ENCODE results near the gene HSPA13. TPM values are rescaled to one million over a fixed set of nuclear protein-coding genes. Genes with fewer than 3 reads are reported as not detected.

HSPA13 gene, protein sequence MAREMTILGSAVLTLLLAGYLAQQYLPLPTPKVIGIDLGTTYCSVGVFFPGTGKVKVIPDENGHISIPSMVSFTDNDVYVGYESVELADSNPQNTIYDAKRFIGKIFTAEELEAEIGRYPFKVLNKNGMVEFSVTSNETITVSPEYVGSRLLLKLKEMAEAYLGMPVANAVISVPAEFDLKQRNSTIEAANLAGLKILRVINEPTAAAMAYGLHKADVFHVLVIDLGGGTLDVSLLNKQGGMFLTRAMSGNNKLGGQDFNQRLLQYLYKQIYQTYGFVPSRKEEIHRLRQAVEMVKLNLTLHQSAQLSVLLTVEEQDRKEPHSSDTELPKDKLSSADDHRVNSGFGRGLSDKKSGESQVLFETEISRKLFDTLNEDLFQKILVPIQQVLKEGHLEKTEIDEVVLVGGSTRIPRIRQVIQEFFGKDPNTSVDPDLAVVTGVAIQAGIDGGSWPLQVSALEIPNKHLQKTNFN
- total RNA-seq: 10 to 100 TPM; 15.3 to 22.5 TPM

DNA sequence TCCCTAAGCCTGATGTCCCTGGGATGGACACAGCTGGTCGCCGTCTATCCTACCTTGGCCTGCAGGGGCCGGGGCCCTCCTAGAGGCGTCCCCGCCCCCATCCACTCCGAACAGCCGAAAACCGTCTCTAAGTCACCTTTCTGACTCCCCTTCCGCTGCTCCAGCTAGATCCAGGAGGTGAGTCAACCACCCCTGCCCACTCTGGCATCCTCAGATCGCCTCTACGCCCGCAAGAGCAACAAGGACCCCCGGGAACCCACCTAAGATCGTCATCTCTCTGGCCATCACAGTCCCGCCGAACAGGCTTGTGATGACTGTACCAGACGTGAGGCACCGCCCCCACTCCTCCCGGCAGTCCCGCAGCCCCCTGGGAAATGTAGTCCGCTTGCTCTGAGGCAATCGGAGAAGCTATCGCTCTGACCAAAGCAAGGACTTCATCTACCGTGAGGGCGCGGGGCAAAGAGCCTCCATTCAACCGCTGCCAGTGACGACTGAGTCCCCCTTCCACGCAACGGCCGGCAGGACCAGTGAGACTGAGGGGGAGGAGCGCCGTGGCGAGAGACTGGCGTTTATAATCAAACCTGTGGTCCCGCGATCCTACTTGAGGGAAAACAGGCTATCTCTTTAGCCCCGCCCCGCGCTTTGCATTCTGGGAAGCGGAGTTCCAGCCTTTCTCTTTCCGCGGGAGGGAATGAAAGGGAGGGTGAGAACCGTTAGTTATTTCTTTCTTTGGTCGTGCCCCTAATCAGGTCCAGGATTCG is at the start of gene HSPA13:
Gene HSPA13 (minus strand): TSS at position 312 of the 761 bp plus-strand sequence. CDS start 27 bp downstream, at position 285.
- Histone ChIP-seq H3K36me3 (no peaks in the 10 kb centered on the region), H3K9me3 (no peaks in the 10 kb centered on the region), H3K27me3 (replicated peaks; ENCODE audit: insufficient read depth) (no peaks in the 10 kb centered on the region), H3K27ac (peak within 1 kb of the TSS; percentile 83 to 85), H3K4me3 (peak within 1 kb of the TSS; percentile 62 to 74), H3K4me1 (replicated peaks) (no peaks in the 10 kb centered on the region)
- DNase-seq (ENCODE audit: low spot score): peak; percentile 100
- peak; percentile 76 for TF ChIP-seq POLR2A (IDR thresholded peaks at IDR 0.05)
- TF ChIP-seq POLR2AphosphoS5 (IDR thresholded peaks at IDR 0.05): peak; percentile 98
- TF ChIP-seq, protein P1, sequence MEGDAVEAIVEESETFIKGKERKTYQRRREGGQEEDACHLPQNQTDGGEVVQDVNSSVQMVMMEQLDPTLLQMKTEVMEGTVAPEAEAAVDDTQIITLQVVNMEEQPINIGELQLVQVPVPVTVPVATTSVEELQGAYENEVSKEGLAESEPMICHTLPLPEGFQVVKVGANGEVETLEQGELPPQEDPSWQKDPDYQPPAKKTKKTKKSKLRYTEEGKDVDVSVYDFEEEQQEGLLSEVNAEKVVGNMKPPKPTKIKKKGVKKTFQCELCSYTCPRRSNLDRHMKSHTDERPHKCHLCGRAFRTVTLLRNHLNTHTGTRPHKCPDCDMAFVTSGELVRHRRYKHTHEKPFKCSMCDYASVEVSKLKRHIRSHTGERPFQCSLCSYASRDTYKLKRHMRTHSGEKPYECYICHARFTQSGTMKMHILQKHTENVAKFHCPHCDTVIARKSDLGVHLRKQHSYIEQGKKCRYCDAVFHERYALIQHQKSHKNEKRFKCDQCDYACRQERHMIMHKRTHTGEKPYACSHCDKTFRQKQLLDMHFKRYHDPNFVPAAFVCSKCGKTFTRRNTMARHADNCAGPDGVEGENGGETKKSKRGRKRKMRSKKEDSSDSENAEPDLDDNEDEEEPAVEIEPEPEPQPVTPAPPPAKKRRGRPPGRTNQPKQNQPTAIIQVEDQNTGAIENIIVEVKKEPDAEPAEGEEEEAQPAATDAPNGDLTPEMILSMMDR (IDR thresholded peaks at IDR 0.05): peak in 1 of 4 experiments; percentile 21
- WGBS: under 1% methylated on average over 46 of the region's 46 CpGs
- intact Hi-C loops (cut with DNase I): loop anchor here (10.0 kb wide), 1 partner anchor 682 kb away; the partner anchor contains the start of gene NRIP1

DNA sequence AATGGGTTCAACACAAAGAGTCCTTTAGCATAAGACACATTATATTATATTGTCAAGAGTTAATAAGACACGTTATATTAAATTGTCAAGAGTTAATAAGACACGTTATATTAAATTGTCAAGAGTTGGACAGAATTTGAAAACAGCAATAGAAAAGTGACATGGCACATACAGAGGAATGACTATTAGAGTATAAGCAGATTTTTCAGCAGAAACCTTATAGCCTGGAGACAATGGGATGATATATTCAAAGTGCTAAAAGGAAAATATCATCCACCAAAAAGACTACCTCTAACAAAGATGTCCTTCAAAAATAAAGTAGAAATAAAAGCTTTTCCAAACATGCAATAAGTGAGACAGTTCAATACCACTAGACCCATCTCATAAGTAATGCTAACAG is 36.0 kb upstream of the HSPA13 start:
- WGBS: 98% methylated on average over 2 of the region's 2 CpGs
- Histone ChIP-seq H3K27me3 (replicated peaks; ENCODE audit: insufficient read depth) (no peaks in the 10 kb centered on the region), H3K4me1 (replicated peaks) (no peaks in the 10 kb centered on the region), H3K4me3 (no peak overlapping the region), H3K9me3 (no peaks in the 10 kb centered on the region), H3K36me3 (no peaks in the 10 kb centered on the region), H3K27ac (no peak overlapping the region)
- intact Hi-C loops (cut with DNase I): no loop called here
- no peak for TF ChIP-seq POLR2AphosphoS5 (IDR thresholded peaks at IDR 0.05)
- TF ChIP-seq, protein P1 (IDR thresholded peaks at IDR 0.05): no peak
- no peak for TF ChIP-seq POLR2A (IDR thresholded peaks at IDR 0.05)
- DNase-seq (ENCODE audit: low spot score): no peak

DNA sequence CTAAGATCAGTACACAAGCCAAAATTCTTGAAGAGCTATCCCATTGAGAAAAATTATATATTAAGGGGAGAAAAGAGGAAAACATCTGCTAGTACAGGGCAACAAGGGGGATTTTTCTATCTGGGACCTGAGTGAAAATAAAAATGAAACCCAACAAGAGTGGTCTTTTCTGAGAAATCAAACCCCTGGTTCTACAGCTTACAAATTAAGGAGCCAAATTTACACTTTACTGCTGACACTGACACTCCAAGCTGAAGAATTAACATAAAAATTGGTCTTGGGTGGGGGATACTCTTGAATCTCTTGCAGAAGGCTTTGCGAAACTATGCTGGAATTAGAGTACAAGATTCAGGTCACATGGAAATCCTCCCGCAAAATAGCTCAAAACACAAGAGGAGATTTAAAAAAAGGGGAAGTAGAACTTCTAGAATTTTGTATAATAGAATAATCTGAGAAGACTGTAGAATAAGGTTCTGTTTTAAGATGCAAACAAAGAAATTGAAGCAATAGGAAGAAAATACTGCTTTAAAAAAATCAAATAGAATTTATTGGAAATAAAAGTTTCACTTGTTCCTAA is 32.1 kb upstream of the HSPA13 start:
- no peaks in the 10 kb centered on the region for H3K27me3 ChIP-seq (replicated peaks; ENCODE audit: insufficient read depth)
- H3K4me1 ChIP-seq (replicated peaks): no peaks in the 10 kb centered on the region
- no peak overlapping the region for H3K27ac ChIP-seq
- no peak overlapping the region for H3K4me3 ChIP-seq
- intact Hi-C loops (cut with DNase I): no loop called here
- no peak for TF ChIP-seq POLR2AphosphoS5 (IDR thresholded peaks at IDR 0.05)
- TF ChIP-seq POLR2A (IDR thresholded peaks at IDR 0.05): no peak
- TF ChIP-seq, protein P1 (IDR thresholded peaks at IDR 0.05): no peak
- DNase-seq (ENCODE audit: low spot score): no peak
- H3K36me3 ChIP-seq: no peaks in the 10 kb centered on the region
- no peaks in the 10 kb centered on the region for H3K9me3 ChIP-seq
- WGBS: 65% methylated on average over 2 of the region's 2 CpGs

DNA sequence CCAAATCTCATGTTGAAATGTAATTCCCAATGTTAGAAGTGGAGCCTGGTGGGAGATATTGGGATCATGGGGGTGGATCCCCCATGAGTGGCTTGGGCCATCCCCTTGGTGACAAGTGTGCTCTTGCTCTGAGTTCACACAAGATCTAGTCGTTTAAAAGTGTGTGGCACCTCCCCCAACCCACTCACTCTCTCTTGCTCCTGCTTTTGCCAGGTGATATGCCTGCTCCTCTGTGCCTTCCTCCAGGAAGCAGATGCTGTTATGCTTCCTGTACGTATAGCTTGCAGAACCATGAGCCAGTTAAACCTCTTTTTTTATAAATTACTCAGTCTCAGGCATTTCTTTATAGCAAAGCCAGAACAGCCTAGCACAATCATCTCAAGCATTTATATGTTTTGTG is 23.0 kb upstream of the HSPA13 start:
- TF ChIP-seq, protein P1 (IDR thresholded peaks at IDR 0.05): no peak
- TF ChIP-seq POLR2AphosphoS5 (IDR thresholded peaks at IDR 0.05): no peak
- TF ChIP-seq POLR2A (IDR thresholded peaks at IDR 0.05): no peak
- intact Hi-C loops (cut with DNase I): loop anchor here (10.0 kb wide), 1 partner anchor 1079 kb away; no protein-coding TSS in a partner anchor
- Histone ChIP-seq H3K9me3 (no peaks in the 10 kb centered on the region), H3K4me1 (replicated peaks) (no peaks in the 10 kb centered on the region), H3K36me3 (no peaks in the 10 kb centered on the region), H3K27ac (no peak overlapping the region), H3K4me3 (no peak overlapping the region), H3K27me3 (replicated peaks; ENCODE audit: insufficient read depth) (no peaks in the 10 kb centered on the region)
- DNase-seq (ENCODE audit: low spot score): no peak
- WGBS: 35% methylated on average over 2 of the region's 2 CpGs

Measured in prostate gland (tissue), 2 donors.